Right lobe of liver (tissue), 6 donors: ENCODE measurements around the gene KCNJ6. TPM values are rescaled to one million over a fixed set of nuclear protein-coding genes. Genes with fewer than 3 reads are reported as not detected.
A peak's percentile ranks its signal among the peaks of the same experiment; 100 is the strongest.
"Not testable (repeated sequence)": the region's sequence is repeated elsewhere in the genome, so short reads cannot be mapped to it uniquely, and the experiment has no call there.

Experiments
- ATAC-seq, 4 donors: fragments of 200-7000 bp; cut with Tn5 transposase; one replicate each; pipeline ENCODE4 v1.9.1; 2020; ENCODE audit warnings: mild to moderate bottlenecking in 4 of 4, moderate library complexity in 4 of 4
- DNase-seq, 3 donors: peaks; one replicate each; pipeline ENCODE4 v3.0.0-alpha.2; 2020
- H3K27ac ChIP-seq, 3 donors: fragments of 200-600 bp; one replicate each; pipeline ENCODE4 v1.8.0; 2022
- H3K27me3 ChIP-seq, 2 donors: fragments of 200-600 bp; one replicate each; pipeline ENCODE4 v1.8.0; 2022
- H3K36me3 ChIP-seq, 4 donors: fragments of 200-600 bp; sonication (generic) in 1 of 4; one replicate each; pipeline versions ENCODE4 v1.5.1 to v1.8.0; 2017 to 2022; ENCODE audit warnings: control low read depth in 1 of 4
- H3K4me1 ChIP-seq, 4 donors: fragments of 200-600 bp; sonication (generic) in 1 of 4; one replicate each; pipeline versions ENCODE4 v1.5.1 to v1.8.0; 2017 to 2022; ENCODE audit warnings: control low read depth in 1 of 4
- H3K4me3 ChIP-seq, 3 donors: fragments of 200-600 bp; one replicate each; pipeline ENCODE4 v1.8.0; 2022
- H3K9me3 ChIP-seq, 4 donors: fragments of 200-600 bp; sonication (generic) in 1 of 4; one replicate each; pipeline versions ENCODE4 v1.5.1 to v1.8.0; 2017 to 2022; ENCODE audit warnings: control low read depth in 1 of 4
- CTCF ChIP-seq, 4 donors: fragments of 200-600 bp in 3 of 4; fragments of 450-650 bp in 1 of 4; IDR thresholded peaks; one replicate each; pipeline versions ENCODE4 v1.5.1 to v1.8.0; 2016 to 2022; ENCODE audit warnings: antibody characterized with exemption in 4 of 4, mild to moderate bottlenecking in 2 of 4
- POLR2A ChIP-seq: fragments of 450-650 bp; IDR thresholded peaks from one replicate; pipeline ENCODE4 v1.6.1; 2017; ENCODE audit warnings: antibody characterized with exemption, mild to moderate bottlenecking
- WGBS: methylation state at CpG from one replicate; pipeline ENCODE4 v1.1.6; 2018; ENCODE audit warnings: low coverage, low lambda C conversion rate; ENCODE audit not compliant: insufficient coverage; ENCODE audit errors: missing lambda C conversion rate; 5-methylcytosine and 5-hydroxymethylcytosine counted together
- intact Hi-C, 2 donors: fragments of 100-400 bp; cut with DNase I; formaldehyde crosslinking; loops; one replicate each; pipeline versions ENCODE4 v1.11.2 to v1.14.1; 2022
- total RNA-seq, 6 experiments: library from RNA; depleted of rRNA in 2 of 6; stranded (reverse); fragments of >200 nt in 2 of 6; fragmentation: NEBNext Ultra II Directional in 3 of 6; extraction: Animal tissue kit (Norgen Biotek cat#: 25700) in 3 of 6; gene quantifications; one replicate each; pipeline versions ENCODE4 v1.1.0 to v1.2.4, GENCODE V29; 2016 to 2023
- donor health status: DM: no; HTN: yes; CAD: no.
- donor health status: DM: no; HTN: no; CAD: no.
- donor health status: DM: no; HTN: no; CAD: no.
- donor health status: DM: no; HTN: yes; CAD: no.
- donor health status: DM: no; HTN: yes; CAD: no.

The KCNJ6 gene
- total RNA-seq, 6 experiments from 2014 or later = under 0.01 to 0.12 TPM; not detected in 4

GRCh38 chr21:37645848-37646247 is 270.4 kb downstream of the KCNJ6 start:
- TF ChIP-seq POLR2A (no peak), CTCF (IDR thresholded peaks at IDR 0.05) (no peak)
- Histone ChIP-seq H3K27ac (no peak overlapping the region), H3K9me3 (no peaks in the 10 kb centered on the region), H3K4me1 (no peaks in the 10 kb centered on the region), H3K36me3 (no peaks in the 10 kb centered on the region), H3K27me3 (no peaks in the 10 kb centered on the region), H3K4me3 (no peak overlapping the region)
- DNase-seq (no peak), ATAC-seq (no peak)
- intact Hi-C loops = no loop called here
- WGBS = 67% methylated on average over 5 of the region's 6 CpGs

GRCh38 chr21:37644636-37645035 is 271.6 kb downstream of the KCNJ6 start:
- Histone ChIP-seq H3K4me3 (no peak overlapping the region), H3K9me3 (no peaks in the 10 kb centered on the region), H3K36me3 (no peaks in the 10 kb centered on the region), H3K27me3 (no peaks in the 10 kb centered on the region), H3K27ac (no peak overlapping the region), H3K4me1 (no peaks in the 10 kb centered on the region)
- peak; percentile 21 to 66 (median 49) for ATAC-seq
- no peak for TF ChIP-seq POLR2A
- TF ChIP-seq CTCF (IDR thresholded peaks at IDR 0.05) = no peak
- no peak for DNase-seq
- WGBS = 38% methylated on average over 8 of the region's 8 CpGs
- intact Hi-C loops = no loop called here

GRCh38 chr21:37643862-37644261 is 272.4 kb downstream of the KCNJ6 start:
- H3K4me3 ChIP-seq, H3K36me3 ChIP-seq, H3K9me3 ChIP-seq, H3K27ac ChIP-seq, intact Hi-C loops, ATAC-seq, DNase-seq, H3K27me3 ChIP-seq, H3K4me1 ChIP-seq: not testable (repeated sequence)

- TF ChIP-seq POLR2A (no peak), CTCF (IDR thresholded peaks at IDR 0.05) (peak; percentile 27 to 50 (median 40))
- ATAC-seq (peak; percentile 66 to 81 (median 72)), DNase-seq (no peak)
- H3K27ac ChIP-seq = no peak overlapping the region
- no peak overlapping the region for H3K4me3 ChIP-seq
- intact Hi-C loops = no loop called here
- no peaks in the 10 kb centered on the region for H3K36me3 ChIP-seq
- 17% methylated on average over 3 of the region's 3 CpGs for WGBS
- no peaks in the 10 kb centered on the region for H3K4me1 ChIP-seq
- H3K27me3 ChIP-seq = no peaks in the 10 kb centered on the region
- no peaks in the 10 kb centered on the region for H3K9me3 ChIP-seq
Observed at GRCh38 chr21:37642493-37642892, 273.8 kb downstream of the KCNJ6 start.

GRCh38 chr21:37639756-37640155 is 276.5 kb downstream of the KCNJ6 start:
- Histone ChIP-seq H3K27ac (no peak overlapping the region), H3K4me3 (no peak overlapping the region), H3K36me3 (no peaks in the 10 kb centered on the region), H3K27me3 (no peaks in the 10 kb centered on the region), H3K4me1 (no peaks in the 10 kb centered on the region), H3K9me3 (no peaks in the 10 kb centered on the region)
- DNase-seq (no peak), ATAC-seq (no peak)
- TF ChIP-seq POLR2A (no peak), CTCF (IDR thresholded peaks at IDR 0.05) (no peak)
- whole genome bisulfite sequencing = 81% methylated on average over 2 of the region's 2 CpGs
- intact Hi-C loops = no loop called here
